DND-41 (cell line): ENCODE data around the gene GRID1.

Source experiments
- ATAC-seq: fragments of 200-7000 bp; cut with Tn5 transposase; 3 replicates; pipeline ENCODE4 v1.9.1; 2021; ENCODE audit warnings: low read depth; ENCODE audit not compliant: insufficient read depth
- DNase-seq: peaks from one replicate; pipeline ENCODE4 v3.0.0-alpha.2; 2020
- H2AFZ ChIP-seq: 2 replicates; pipeline ENCODE4 v1.6.0; 2012; ENCODE audit warnings: low read depth, low read length
- H3K27ac ChIP-seq: 2 replicates; pipeline ENCODE4 v1.5.1; 2012; ENCODE audit warnings: low read length, inconsistent platforms
- H3K27me3 ChIP-seq: fragments of 200-600 bp; sonication (generic); 2 replicates; pipeline ENCODE4 v1.6.0; 2012; ENCODE audit warnings: low read length, mild to moderate bottlenecking, inconsistent platforms; ENCODE audit not compliant: insufficient read depth, poor library complexity
- H3K36me3 ChIP-seq: 2 replicates; pipeline ENCODE4 v1.5.1; 2012; ENCODE audit warnings: low read length, inconsistent platforms; ENCODE audit not compliant: insufficient read depth
- H3K4me1 ChIP-seq: 2 replicates; pipeline ENCODE4 v1.5.1; 2012; ENCODE audit warnings: mild to moderate bottlenecking, low read length; ENCODE audit not compliant: insufficient read depth
- H3K4me2 ChIP-seq: 2 replicates; pipeline ENCODE4 v1.6.0; 2012; ENCODE audit warnings: mild to moderate bottlenecking, moderate library complexity, low read length, inconsistent platforms; ENCODE audit not compliant: insufficient read depth
- H3K4me3 ChIP-seq, 2 experiments: fragments of 200-600 bp in 1 of 2; shearing (Covaris generic) in 1 of 2; 2 replicates each; pipeline ENCODE4 v1.5.1; 2012 to 2016; ENCODE audit warnings: inconsistent platforms in 2 of 2, low read length in 2 of 2, mild to moderate bottlenecking in 2 of 2, low read depth in 1 of 2, moderate library complexity in 1 of 2
- H3K79me2 ChIP-seq: 2 replicates; pipeline ENCODE4 v1.6.0; 2012; ENCODE audit warnings: low read length, inconsistent platforms; ENCODE audit not compliant: insufficient read depth
- H3K9ac ChIP-seq: 2 replicates; pipeline ENCODE4 v1.6.0; 2012; ENCODE audit warnings: low read depth, mild to moderate bottlenecking, inconsistent platforms, low read length, moderate library complexity
- H3K9me3 ChIP-seq: 2 replicates; pipeline ENCODE4 v1.5.1; 2012; ENCODE audit warnings: low read length, moderate library complexity, mild to moderate bottlenecking, inconsistent platforms; ENCODE audit not compliant: insufficient read depth, severe bottlenecking
- H4K20me1 ChIP-seq: 2 replicates; pipeline ENCODE4 v1.6.0; 2012; ENCODE audit warnings: low read length; ENCODE audit not compliant: insufficient read depth
- EZH2 ChIP-seq: IDR thresholded peaks from 3 replicates; pipeline ENCODE4 v1.6.1; 2012; ENCODE audit warnings: borderline replicate concordance, low read depth, mild to moderate bottlenecking, moderate library complexity, low read length, inconsistent platforms; ENCODE audit not compliant: severe bottlenecking
- TF ChIP-seq, protein P1 (sequence below): IDR thresholded peaks from 2 replicates; pipeline ENCODE4 v1.5.1; 2012; ENCODE audit warnings: borderline replicate concordance, low read length, moderate library complexity, mild to moderate bottlenecking; ENCODE audit not compliant: poor library complexity, severe bottlenecking; ENCODE audit errors: extremely low read depth

Gene GRID1

GRCh38 chr10:86215046-86215445 lies 151.5 kb downstream of the GRID1 start:
- H3K27ac ChIP-seq = no peak overlapping the region
- 0 out of 2 replicates have a peak, but pooled peaks cover 3% of the 10 kb centered on the region for H4K20me1 ChIP-seq
- H2AFZ ChIP-seq = no peak overlapping the region
- H3K4me3 ChIP-seq = no peak overlapping the region
- H3K36me3 ChIP-seq = no peaks in the 10 kb centered on the region
- H3K79me2 ChIP-seq = no peaks in the 10 kb centered on the region
- ATAC-seq (no peak), DNase-seq (no peak)
- H3K4me2 ChIP-seq = no peak overlapping the region
- TF ChIP-seq EZH2 = no peak
- TF ChIP-seq, protein P1, sequence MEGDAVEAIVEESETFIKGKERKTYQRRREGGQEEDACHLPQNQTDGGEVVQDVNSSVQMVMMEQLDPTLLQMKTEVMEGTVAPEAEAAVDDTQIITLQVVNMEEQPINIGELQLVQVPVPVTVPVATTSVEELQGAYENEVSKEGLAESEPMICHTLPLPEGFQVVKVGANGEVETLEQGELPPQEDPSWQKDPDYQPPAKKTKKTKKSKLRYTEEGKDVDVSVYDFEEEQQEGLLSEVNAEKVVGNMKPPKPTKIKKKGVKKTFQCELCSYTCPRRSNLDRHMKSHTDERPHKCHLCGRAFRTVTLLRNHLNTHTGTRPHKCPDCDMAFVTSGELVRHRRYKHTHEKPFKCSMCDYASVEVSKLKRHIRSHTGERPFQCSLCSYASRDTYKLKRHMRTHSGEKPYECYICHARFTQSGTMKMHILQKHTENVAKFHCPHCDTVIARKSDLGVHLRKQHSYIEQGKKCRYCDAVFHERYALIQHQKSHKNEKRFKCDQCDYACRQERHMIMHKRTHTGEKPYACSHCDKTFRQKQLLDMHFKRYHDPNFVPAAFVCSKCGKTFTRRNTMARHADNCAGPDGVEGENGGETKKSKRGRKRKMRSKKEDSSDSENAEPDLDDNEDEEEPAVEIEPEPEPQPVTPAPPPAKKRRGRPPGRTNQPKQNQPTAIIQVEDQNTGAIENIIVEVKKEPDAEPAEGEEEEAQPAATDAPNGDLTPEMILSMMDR = no peak
- no peaks in the 10 kb centered on the region for H3K4me1 ChIP-seq
- H3K9ac ChIP-seq = no peak overlapping the region
- H3K9me3 ChIP-seq = no peaks in the 10 kb centered on the region
- H3K27me3 ChIP-seq = no peaks in the 10 kb centered on the region

GRCh38 chr10:86213148-86213547 lies 153.4 kb downstream of the GRID1 start:
- H3K9me3 ChIP-seq = no peaks in the 10 kb centered on the region
- TF ChIP-seq, protein P1 = no peak
- no peak for TF ChIP-seq EZH2
- H3K36me3 ChIP-seq = no peaks in the 10 kb centered on the region
- no peak overlapping the region for H3K9ac ChIP-seq
- no peak for ATAC-seq
- H3K27ac ChIP-seq = no peak overlapping the region
- H4K20me1 ChIP-seq = 0 out of 2 replicates have a peak, but pooled peaks cover 3% of the 10 kb centered on the region
- H3K4me1 ChIP-seq = no peaks in the 10 kb centered on the region
- H2AFZ ChIP-seq = no peak overlapping the region
- H3K79me2 ChIP-seq = no peaks in the 10 kb centered on the region
- no peak overlapping the region for H3K4me2 ChIP-seq
- no peak overlapping the region for H3K4me3 ChIP-seq
- no peak for DNase-seq
- H3K27me3 ChIP-seq = no peaks in the 10 kb centered on the region

GRCh38 chr10:86212391-86212700 lies 154.2 kb downstream of the GRID1 start:
- no peaks in the 10 kb centered on the region for H3K79me2 ChIP-seq
- no peak overlapping the region for H3K9ac ChIP-seq
- no peaks in the 10 kb centered on the region for H3K27me3 ChIP-seq
- H2AFZ ChIP-seq = no peak overlapping the region
- DNase-seq (no peak), ATAC-seq (no peak)
- no peak overlapping the region for H3K4me3 ChIP-seq
- no peak overlapping the region for H3K4me2 ChIP-seq
- H3K4me1 ChIP-seq = no peaks in the 10 kb centered on the region
- no peaks in the 10 kb centered on the region for H3K9me3 ChIP-seq
- TF ChIP-seq EZH2 = no peak
- TF ChIP-seq, protein P1 = no peak
- no peaks in the 10 kb centered on the region for H3K36me3 ChIP-seq
- no peak overlapping the region for H3K27ac ChIP-seq
- 0 out of 2 replicates have a peak, but pooled peaks cover 3% of the 10 kb centered on the region for H4K20me1 ChIP-seq
